HL-60 (cell line): ENCODE measurements around the gene RFC4.
A peak's percentile ranks its signal among the peaks of the same experiment; 100 is the strongest.

ENCODE experiments used
- DNase-seq, 2 experiments: peaks; one replicate each; pipeline ENCODE4 v3.0.0-alpha.2; 2010 to 2020; ENCODE audit warnings: low read depth in 1 of 2, low spot score in 1 of 2
- H3K27ac ChIP-seq: fragments of 250-450 bp; sonication (Bioruptor Pico); replicated peaks from 2 replicates; pipeline ENCODE4 v1.5.1; 2020; ENCODE audit warnings: mild to moderate bottlenecking, moderate library complexity
- H3K27me3 ChIP-seq: fragments of 250-450 bp; sonication (Bioruptor Pico); 2 replicates; pipeline ENCODE4 v1.5.1; 2021; ENCODE audit warnings: mild to moderate bottlenecking, moderate library complexity; ENCODE audit not compliant: insufficient read depth, poor library complexity, severe bottlenecking
- H3K4me3 ChIP-seq: replicated peaks from 2 replicates; pipeline ENCODE4 v1.5.1; 2011; ENCODE audit warnings: mild to moderate bottlenecking, control low read depth, low read length; ENCODE audit not compliant: insufficient read depth
- GABPA ChIP-seq: IDR thresholded peaks from 2 replicates; pipeline ENCODE4 v1.6.1; 2012; ENCODE audit warnings: low read depth
- POLR2AphosphoS5 ChIP-seq: IDR thresholded peaks from 2 replicates; pipeline ENCODE4 v1.6.1; 2012; ENCODE audit warnings: low read depth
- REST ChIP-seq: IDR thresholded peaks from 2 replicates; pipeline ENCODE4 v1.6.1; 2012; ENCODE audit warnings: low read depth; ENCODE audit not compliant: insufficient replicate concordance
- SPI1 ChIP-seq: IDR thresholded peaks from 2 replicates; pipeline ENCODE4 v1.6.1; 2012; ENCODE audit warnings: low read depth, mild to moderate bottlenecking, borderline replicate concordance
- TF ChIP-seq, protein P1 (sequence below): IDR thresholded peaks from one replicate; pipeline ENCODE4 v1.5.1; 2011; ENCODE audit warnings: low read length, control low read depth, inconsistent platforms; ENCODE audit not compliant: insufficient read depth

RFC4 gene

DNA sequence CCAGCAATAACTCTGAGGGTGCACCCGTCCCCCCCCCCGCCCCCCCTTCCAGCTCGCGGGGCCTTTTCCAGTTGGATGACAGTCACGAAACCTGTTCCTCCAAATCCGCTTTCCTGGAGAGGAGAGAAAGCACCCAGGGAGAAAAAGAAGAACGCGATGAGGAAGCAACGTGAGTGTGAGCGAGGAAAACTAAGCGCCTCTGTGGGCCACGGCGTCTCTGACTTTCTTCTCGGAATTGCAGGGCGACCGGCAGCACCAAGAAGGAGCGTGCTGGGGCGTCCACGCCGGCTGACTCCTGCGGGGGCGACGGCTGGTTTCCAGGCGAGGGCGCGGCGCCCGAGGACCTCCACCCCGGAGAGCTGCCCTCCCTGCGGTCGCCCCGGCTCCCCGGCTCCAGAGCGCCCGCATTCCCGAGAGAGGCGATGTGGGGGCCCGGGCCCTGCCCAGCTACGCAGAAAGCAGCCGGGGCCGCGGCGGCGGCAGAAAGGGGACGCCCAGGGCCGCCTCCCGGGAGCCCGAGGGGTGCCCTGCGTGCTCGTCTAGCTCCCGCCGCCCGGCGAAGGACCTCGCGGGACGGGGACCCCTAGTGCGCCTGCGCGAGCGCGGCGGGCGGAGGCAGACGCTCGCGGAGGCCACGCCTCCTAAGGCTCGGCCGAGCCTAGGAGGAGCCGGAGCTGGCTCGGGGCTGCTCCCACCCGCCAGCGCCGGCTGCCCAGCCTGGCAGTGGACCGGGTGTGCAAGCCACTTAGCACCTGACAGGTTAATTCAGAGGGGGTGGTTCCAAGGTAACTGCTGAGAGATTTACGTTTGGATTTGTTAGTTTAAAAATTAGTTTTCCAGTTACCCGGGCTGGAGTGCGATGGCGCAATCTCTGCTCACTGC lies 20.9 kb upstream of the RFC4 start:
- no peak for TF ChIP-seq REST
- TF ChIP-seq GABPA, result peak; percentile 24; the same call in 1 of the 2 replicates
- TF ChIP-seq, protein P1, sequence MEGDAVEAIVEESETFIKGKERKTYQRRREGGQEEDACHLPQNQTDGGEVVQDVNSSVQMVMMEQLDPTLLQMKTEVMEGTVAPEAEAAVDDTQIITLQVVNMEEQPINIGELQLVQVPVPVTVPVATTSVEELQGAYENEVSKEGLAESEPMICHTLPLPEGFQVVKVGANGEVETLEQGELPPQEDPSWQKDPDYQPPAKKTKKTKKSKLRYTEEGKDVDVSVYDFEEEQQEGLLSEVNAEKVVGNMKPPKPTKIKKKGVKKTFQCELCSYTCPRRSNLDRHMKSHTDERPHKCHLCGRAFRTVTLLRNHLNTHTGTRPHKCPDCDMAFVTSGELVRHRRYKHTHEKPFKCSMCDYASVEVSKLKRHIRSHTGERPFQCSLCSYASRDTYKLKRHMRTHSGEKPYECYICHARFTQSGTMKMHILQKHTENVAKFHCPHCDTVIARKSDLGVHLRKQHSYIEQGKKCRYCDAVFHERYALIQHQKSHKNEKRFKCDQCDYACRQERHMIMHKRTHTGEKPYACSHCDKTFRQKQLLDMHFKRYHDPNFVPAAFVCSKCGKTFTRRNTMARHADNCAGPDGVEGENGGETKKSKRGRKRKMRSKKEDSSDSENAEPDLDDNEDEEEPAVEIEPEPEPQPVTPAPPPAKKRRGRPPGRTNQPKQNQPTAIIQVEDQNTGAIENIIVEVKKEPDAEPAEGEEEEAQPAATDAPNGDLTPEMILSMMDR, result no peak
- no peak for TF ChIP-seq SPI1
- TF ChIP-seq POLR2AphosphoS5, result peak; percentile 51; the same call in 1 of the 2 replicates
- Histone ChIP-seq H3K27me3 (peaks cover 46% of the 10 kb centered on the region), H3K4me3 (peak overlapping the region; percentile 62), H3K27ac (no peak overlapping the region)
- peak; percentile 68 to 70 for DNase-seq

DNA sequence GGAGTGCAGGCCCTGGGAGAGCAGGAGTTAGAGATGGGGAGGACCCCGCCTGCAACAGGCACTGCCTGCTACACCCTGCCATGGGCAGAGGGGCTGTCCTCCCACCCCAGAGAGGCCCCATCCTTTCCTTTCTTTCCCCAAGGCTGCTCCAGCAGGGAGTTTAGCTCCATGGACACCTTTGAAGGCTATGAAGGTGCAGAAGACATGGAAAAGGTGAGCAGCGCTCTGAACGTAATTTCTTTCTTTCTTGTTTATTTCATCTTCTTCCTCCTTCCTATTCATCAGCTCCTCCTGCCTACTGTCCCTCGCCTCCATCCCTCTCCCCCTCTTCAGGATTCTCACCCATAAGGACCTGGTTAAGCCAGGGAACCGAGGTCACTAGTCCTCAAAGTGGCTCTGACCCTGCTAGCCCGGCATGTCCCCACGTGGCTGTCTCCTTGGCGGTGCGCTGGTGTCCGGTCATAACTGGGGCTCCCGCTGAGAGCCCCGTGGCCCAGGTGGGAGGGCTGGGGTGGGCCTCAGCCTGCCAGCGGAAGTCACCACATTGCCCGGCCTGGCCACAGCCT lies 20.2 kb upstream of the RFC4 start:
- Histone ChIP-seq H3K4me3 (peak overlapping the region; percentile 62), H3K27ac (no peak overlapping the region), H3K27me3 (peaks cover 41% of the 10 kb centered on the region)
- no peak for DNase-seq
- TF ChIP-seq, protein P1, result no peak
- TF ChIP-seq POLR2AphosphoS5, result no peak
- no peak for TF ChIP-seq GABPA
- TF ChIP-seq SPI1, result no peak
- no peak for TF ChIP-seq REST

GRCh38 chr3:186825872-186826409 lies 19.7 kb upstream of the RFC4 start:
- no peak overlapping the region for H3K27ac ChIP-seq
- TF ChIP-seq REST (no peak), POLR2AphosphoS5 (no peak), GABPA (no peak), SPI1 (no peak)
- TF ChIP-seq, protein P1, result no peak
- H3K27me3 ChIP-seq, result peaks cover 38% of the 10 kb centered on the region
- H3K4me3 ChIP-seq, result peak overlapping the region; percentile 62
- no peak for DNase-seq
